ENCODE results near the gene PLCB4. TPM values are rescaled to one million over a fixed set of nuclear protein-coding genes. Genes with fewer than 3 reads are reported as not detected.

PLCB4 gene
- total and polyA plus RNA-seq, 3 experiments from 2014 or later = not detected

GRCh38 chr20:9211016-9211760 is 142.3 kb downstream of the PLCB4 start:
- H3K4me3 Mint-ChIP-seq = no peak overlapping the region
- ChIA-PET POLR2A (no interaction called here), CTCF (no interaction called here)
- Histone ChIP-seq H3K4me3 (ENCODE audit: low read length) (no peak overlapping the region), H3K27me3 (ENCODE audit: insufficient read depth, low read length, poor library complexity, severe bottlenecking) (no peaks in the 10 kb centered on the region), H3K9me3 (ENCODE audit: low read length) (no peaks in the 10 kb centered on the region), H3K27ac (ENCODE audit: low read depth, low read length) (no peak overlapping the region), H3K4me1 (ENCODE audit: insufficient read depth, low read length) (no peaks in the 10 kb centered on the region), H3K36me3 (ENCODE audit: insufficient read depth, low read length) (no peaks in the 10 kb centered on the region)
- peaks cover 0 to 16% (median 3%) of the 10 kb centered on the region in 5 donors for H3K9me3 Mint-ChIP-seq
- no peaks in the 10 kb centered on the region for H3K4me1 Mint-ChIP-seq
- H3K27me3 Mint-ChIP-seq = no peaks in the 10 kb centered on the region
- H3K36me3 Mint-ChIP-seq = no peaks in the 10 kb centered on the region
- no peak overlapping the region for H3K27ac Mint-ChIP-seq
- no peak for DNase-seq

- Histone ChIP-seq H3K9me3 (ENCODE audit: low read length) (no peaks in the 10 kb centered on the region), H3K4me3 (ENCODE audit: low read length) (no peak overlapping the region), H3K4me1 (ENCODE audit: insufficient read depth, low read length) (no peaks in the 10 kb centered on the region), H3K36me3 (ENCODE audit: insufficient read depth, low read length) (no peaks in the 10 kb centered on the region), H3K27me3 (ENCODE audit: insufficient read depth, low read length, poor library complexity, severe bottlenecking) (no peaks in the 10 kb centered on the region), H3K27ac (ENCODE audit: low read depth, low read length) (no peak overlapping the region)
- ChIA-PET POLR2A (no interaction called here), CTCF (no interaction called here)
- no peak overlapping the region for H3K4me3 Mint-ChIP-seq
- no peaks in the 10 kb centered on the region for H3K27me3 Mint-ChIP-seq
- H3K9me3 Mint-ChIP-seq = peaks cover 0 to 19% (median 2%) of the 10 kb centered on the region in 5 donors
- no peaks in the 10 kb centered on the region for H3K4me1 Mint-ChIP-seq
- no peak overlapping the region for H3K27ac Mint-ChIP-seq
- no peaks in the 10 kb centered on the region for H3K36me3 Mint-ChIP-seq
- no peak for DNase-seq
Measured at GRCh38 chr20:9212735-9213134, 143.8 kb downstream of the PLCB4 start.

- H3K36me3 ChIP-seq (ENCODE audit: insufficient read depth, low read length) = no peaks in the 10 kb centered on the region
- no peak overlapping the region for H3K4me3 Mint-ChIP-seq
- H3K27ac Mint-ChIP-seq = no peak overlapping the region
- CTCF ChIA-PET = no interaction called here
- H3K27ac ChIP-seq (ENCODE audit: low read depth, low read length) = no peak overlapping the region
- no peaks in the 10 kb centered on the region for H3K4me1 Mint-ChIP-seq
- no peaks in the 10 kb centered on the region for H3K27me3 ChIP-seq (ENCODE audit: insufficient read depth, low read length, poor library complexity, severe bottlenecking)
- H3K4me3 ChIP-seq (ENCODE audit: low read length) = no peak overlapping the region
- no peaks in the 10 kb centered on the region for H3K9me3 ChIP-seq (ENCODE audit: low read length)
- peaks cover 0 to 20% (median 3%) of the 10 kb centered on the region in 5 donors for H3K9me3 Mint-ChIP-seq
- POLR2A ChIA-PET = no interaction called here
- H3K27me3 Mint-ChIP-seq = no peaks in the 10 kb centered on the region
- H3K4me1 ChIP-seq (ENCODE audit: insufficient read depth, low read length) = no peaks in the 10 kb centered on the region
- no peak for DNase-seq
- H3K36me3 Mint-ChIP-seq = no peaks in the 10 kb centered on the region
Measured at GRCh38 chr20:9214685-9215084, 145.8 kb downstream of the PLCB4 start.

- POLR2A ChIA-PET = no interaction called here
- DNase-seq = no peak
- no peaks in the 10 kb centered on the region for H3K4me1 Mint-ChIP-seq
- Histone ChIP-seq H3K4me3 (ENCODE audit: low read length) (no peak overlapping the region), H3K4me1 (ENCODE audit: insufficient read depth, low read length) (no peaks in the 10 kb centered on the region), H3K27ac (ENCODE audit: low read depth, low read length) (no peak overlapping the region), H3K9me3 (ENCODE audit: low read length) (no peaks in the 10 kb centered on the region), H3K27me3 (ENCODE audit: insufficient read depth, low read length, poor library complexity, severe bottlenecking) (no peaks in the 10 kb centered on the region), H3K36me3 (ENCODE audit: insufficient read depth, low read length) (no peaks in the 10 kb centered on the region)
- H3K27ac Mint-ChIP-seq = no peak overlapping the region
- H3K9me3 Mint-ChIP-seq = peaks cover 0 to 14% (median 3%) of the 10 kb centered on the region in 5 donors
- no peaks in the 10 kb centered on the region for H3K36me3 Mint-ChIP-seq
- no peaks in the 10 kb centered on the region for H3K27me3 Mint-ChIP-seq
- no peak overlapping the region for H3K4me3 Mint-ChIP-seq
- CTCF ChIA-PET = no interaction called here
Measured at GRCh38 chr20:9215539-9215938, 146.7 kb downstream of the PLCB4 start.

GRCh38 chr20:9218531-9218961 is 149.7 kb downstream of the PLCB4 start:
- Mint-ChIP-seq H3K4me1 (no peaks in the 10 kb centered on the region), H3K27me3 (no peaks in the 10 kb centered on the region), H3K9me3 (peaks cover 2 to 14% (median 4%) of the 10 kb centered on the region in 5 donors), H3K36me3 (no peaks in the 10 kb centered on the region), H3K4me3 (no peak overlapping the region), H3K27ac (no peak overlapping the region)
- POLR2A ChIA-PET = no interaction called here
- CTCF ChIA-PET = no interaction called here
- H3K4me1 ChIP-seq (ENCODE audit: insufficient read depth, low read length) = no peaks in the 10 kb centered on the region
- H3K27me3 ChIP-seq (ENCODE audit: insufficient read depth, low read length, poor library complexity, severe bottlenecking) = no peaks in the 10 kb centered on the region
- H3K36me3 ChIP-seq (ENCODE audit: insufficient read depth, low read length) = no peaks in the 10 kb centered on the region
- no peak overlapping the region for H3K4me3 ChIP-seq (ENCODE audit: low read length)
- H3K9me3 ChIP-seq (ENCODE audit: low read length) = no peaks in the 10 kb centered on the region
- no peak overlapping the region for H3K27ac ChIP-seq (ENCODE audit: low read depth, low read length)
- no peak for DNase-seq

GRCh38 chr20:9220874-9221547 is 152.1 kb downstream of the PLCB4 start:
- POLR2A ChIA-PET = no interaction called here
- Histone ChIP-seq H3K4me3 (ENCODE audit: low read length) (no peak overlapping the region), H3K27ac (ENCODE audit: low read depth, low read length) (no peak overlapping the region), H3K27me3 (ENCODE audit: insufficient read depth, low read length, poor library complexity, severe bottlenecking) (no peaks in the 10 kb centered on the region), H3K9me3 (ENCODE audit: low read length) (no peaks in the 10 kb centered on the region), H3K4me1 (ENCODE audit: insufficient read depth, low read length) (no peaks in the 10 kb centered on the region), H3K36me3 (ENCODE audit: insufficient read depth, low read length) (no peaks in the 10 kb centered on the region)
- H3K27me3 Mint-ChIP-seq = peaks cover 0 to 1% of the 10 kb centered on the region in 2 donors
- CTCF ChIA-PET = no interaction called here
- H3K9me3 Mint-ChIP-seq = peaks cover 2 to 11% (median 4%) of the 10 kb centered on the region in 5 donors
- no peak overlapping the region for H3K4me3 Mint-ChIP-seq
- DNase-seq = no peak
- H3K27ac Mint-ChIP-seq = peak overlapping the region in 1 of 8 donors; percentile 15
- no peaks in the 10 kb centered on the region for H3K36me3 Mint-ChIP-seq
- H3K4me1 Mint-ChIP-seq = no peaks in the 10 kb centered on the region

GRCh38 chr20:9223296-9223695 is 154.4 kb downstream of the PLCB4 start:
- Mint-ChIP-seq H3K9me3 (peaks cover 2 to 13% (median 3%) of the 10 kb centered on the region in 5 donors), H3K27ac (no peak overlapping the region), H3K4me1 (no peaks in the 10 kb centered on the region), H3K4me3 (no peak overlapping the region), H3K27me3 (peaks cover 0 to 1% of the 10 kb centered on the region in 2 donors), H3K36me3 (no peaks in the 10 kb centered on the region)
- H3K27me3 ChIP-seq (ENCODE audit: insufficient read depth, low read length, poor library complexity, severe bottlenecking) = no peaks in the 10 kb centered on the region
- ChIA-PET POLR2A (no interaction called here), CTCF (no interaction called here)
- no peaks in the 10 kb centered on the region for H3K4me1 ChIP-seq (ENCODE audit: insufficient read depth, low read length)
- no peaks in the 10 kb centered on the region for H3K36me3 ChIP-seq (ENCODE audit: insufficient read depth, low read length)
- no peak overlapping the region for H3K27ac ChIP-seq (ENCODE audit: low read depth, low read length)
- H3K4me3 ChIP-seq (ENCODE audit: low read length) = no peak overlapping the region
- no peaks in the 10 kb centered on the region for H3K9me3 ChIP-seq (ENCODE audit: low read length)
- DNase-seq = no peak

- Mint-ChIP-seq H3K36me3 (no peaks in the 10 kb centered on the region), H3K4me1 (no peaks in the 10 kb centered on the region), H3K4me3 (no peak overlapping the region), H3K9me3 (peaks cover 0 to 11% (median 4%) of the 10 kb centered on the region in 5 donors), H3K27ac (no peak overlapping the region), H3K27me3 (peaks cover 0 to 1% of the 10 kb centered on the region in 2 donors)
- Histone ChIP-seq H3K27ac (ENCODE audit: low read depth, low read length) (no peak overlapping the region), H3K9me3 (ENCODE audit: low read length) (no peaks in the 10 kb centered on the region), H3K4me3 (ENCODE audit: low read length) (no peak overlapping the region), H3K36me3 (ENCODE audit: insufficient read depth, low read length) (no peaks in the 10 kb centered on the region), H3K4me1 (ENCODE audit: insufficient read depth, low read length) (no peaks in the 10 kb centered on the region), H3K27me3 (ENCODE audit: insufficient read depth, low read length, poor library complexity, severe bottlenecking) (no peaks in the 10 kb centered on the region)
- ChIA-PET POLR2A (no interaction called here), CTCF (no interaction called here)
- DNase-seq = no peak
Measured at GRCh38 chr20:9225879-9226278, 157.0 kb downstream of the PLCB4 start.
